ENCODE data around the gene PACC1.

PACC1 gene

GRCh38 chr1:212437179-212437798 is 22.6 kb upstream of the PACC1 start:
- no peak for DNase-seq (ENCODE audit: low read depth)

DNA sequence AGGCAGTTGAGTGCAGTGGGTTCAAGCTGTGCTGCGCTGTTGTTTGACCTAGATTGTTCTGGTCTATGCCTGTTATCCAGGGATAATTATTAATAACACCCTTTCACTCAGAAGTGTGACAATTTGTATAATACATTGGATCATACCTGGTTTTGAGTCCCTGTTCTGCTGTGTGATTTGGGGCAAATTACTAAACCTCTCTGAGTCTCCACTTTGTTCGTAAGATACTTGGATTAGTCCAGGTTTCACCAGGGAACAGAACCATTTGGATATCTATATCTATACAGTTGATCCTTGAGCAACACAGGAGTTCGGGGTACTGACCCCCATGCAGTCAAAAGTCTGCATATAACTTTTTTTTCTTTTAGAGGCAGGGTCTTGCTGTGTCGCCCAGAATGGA is 20.3 kb upstream of the PACC1 start:
- DNase-seq (ENCODE audit: low read depth): no peak

DNA sequence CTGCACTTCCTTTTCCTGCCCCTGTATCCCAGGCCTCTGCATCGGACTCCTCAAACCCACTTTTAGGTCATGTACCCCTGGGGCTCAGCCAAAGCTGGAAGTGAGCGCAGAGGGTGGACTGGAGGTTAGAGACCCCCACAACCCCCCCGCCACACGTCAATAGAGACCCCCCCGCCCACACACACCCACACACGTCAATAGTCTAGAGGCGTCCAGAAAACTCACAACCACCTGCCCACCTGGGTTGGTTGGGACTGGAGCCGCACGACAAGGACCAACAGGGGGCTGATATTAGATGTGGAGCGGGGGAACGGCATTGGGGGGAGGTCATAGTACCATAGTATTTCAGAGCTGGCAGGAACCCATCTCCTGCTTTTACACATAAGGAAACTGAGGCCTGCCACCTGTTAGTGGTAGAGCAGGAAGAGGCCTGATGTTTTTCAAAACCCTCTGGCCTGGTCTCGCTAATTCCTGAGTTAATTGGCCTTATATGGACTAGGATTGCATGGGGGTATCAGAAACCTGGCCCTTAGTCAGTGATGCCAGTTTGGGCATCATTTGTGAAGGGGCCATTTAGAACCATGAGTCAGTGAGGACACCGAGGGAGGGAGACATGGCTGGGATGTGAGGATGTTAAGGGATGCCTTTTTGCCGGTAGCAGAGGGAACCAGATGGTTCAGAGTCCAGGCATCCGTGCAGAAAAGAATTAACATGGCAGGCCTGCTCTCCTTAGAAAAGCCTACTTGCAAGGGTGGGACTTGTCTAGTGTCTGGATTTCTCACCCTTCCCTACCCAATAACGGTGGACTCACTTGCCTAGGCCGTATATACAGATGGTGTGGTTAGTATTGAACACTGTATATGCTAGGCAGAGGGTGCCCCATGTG is 19.1 kb upstream of the PACC1 start:
- DNase-seq (ENCODE audit: low read depth): no peak

DNA sequence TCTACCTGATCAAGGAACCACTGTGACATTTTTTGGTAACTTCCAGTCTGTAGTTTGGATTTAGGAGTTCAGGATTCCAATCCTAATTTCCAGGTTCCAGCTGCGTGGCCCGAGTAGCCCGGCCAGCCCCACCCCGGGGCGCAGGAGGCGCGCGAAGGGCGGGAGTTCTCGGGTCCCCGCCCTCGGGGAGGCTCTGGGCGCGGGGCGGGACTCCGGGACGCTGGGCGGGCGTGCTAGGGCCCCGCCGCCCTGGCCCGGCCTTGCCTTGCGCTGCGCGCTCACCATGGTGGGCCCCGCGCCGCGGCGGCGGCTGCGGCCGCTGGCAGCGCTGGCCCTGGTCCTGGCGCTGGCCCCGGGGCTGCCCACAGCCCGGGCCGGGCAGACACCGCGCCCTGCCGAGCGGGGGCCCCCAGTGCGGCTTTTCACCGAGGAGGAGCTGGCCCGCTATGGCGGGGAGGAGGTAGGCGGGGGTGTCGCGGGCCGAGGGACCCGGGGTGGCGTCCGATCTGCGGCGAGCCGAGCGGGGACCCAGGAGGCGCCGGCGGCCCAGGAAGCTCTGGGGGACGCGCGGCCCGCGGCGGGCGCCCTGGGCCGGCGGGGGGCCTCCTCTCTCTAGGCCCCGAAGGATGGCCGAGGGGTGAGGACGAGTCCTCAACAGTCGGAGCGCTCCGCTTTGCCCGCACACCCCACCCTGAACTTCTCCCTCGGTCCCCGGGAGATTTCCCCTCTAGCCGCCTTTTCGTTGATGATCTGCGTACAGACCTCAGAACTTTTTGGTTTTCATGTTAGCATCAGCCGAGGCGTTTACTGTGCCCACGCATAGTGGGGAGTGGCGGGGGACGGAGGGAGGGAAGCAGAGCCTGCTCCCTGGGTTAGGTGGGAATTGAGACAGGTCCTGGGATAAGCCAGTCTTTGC is 18.2 kb upstream of the PACC1 start, which contains the start of gene NENF:
Gene NENF, plus strand, starts transcription at position 260 of the 916 bp plus-strand sequence. Its CDS starts 24 bp downstream, at position 284.
- peak; percentile 51 for DNase-seq (ENCODE audit: low read depth)

DNA sequence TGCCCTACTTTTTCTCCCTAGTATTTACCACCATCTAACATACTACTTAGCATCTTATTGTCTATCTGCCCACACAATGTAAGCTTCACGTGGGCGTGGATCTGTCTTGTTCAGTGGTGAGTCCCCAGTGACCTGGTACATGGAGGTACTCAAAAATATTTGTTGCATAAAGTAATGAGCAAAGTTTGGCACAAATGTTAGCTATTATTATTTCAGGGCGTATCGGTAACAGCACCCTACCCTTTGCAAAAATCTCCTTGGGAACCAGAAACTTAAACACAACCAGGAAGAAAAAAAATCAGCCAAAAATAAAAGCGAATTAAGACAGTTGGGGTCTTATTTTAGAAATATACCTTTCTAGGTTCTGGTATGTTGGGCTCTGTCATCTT is 17.6 kb upstream of the PACC1 start:
- no peak for DNase-seq (ENCODE audit: low read depth)

DNA sequence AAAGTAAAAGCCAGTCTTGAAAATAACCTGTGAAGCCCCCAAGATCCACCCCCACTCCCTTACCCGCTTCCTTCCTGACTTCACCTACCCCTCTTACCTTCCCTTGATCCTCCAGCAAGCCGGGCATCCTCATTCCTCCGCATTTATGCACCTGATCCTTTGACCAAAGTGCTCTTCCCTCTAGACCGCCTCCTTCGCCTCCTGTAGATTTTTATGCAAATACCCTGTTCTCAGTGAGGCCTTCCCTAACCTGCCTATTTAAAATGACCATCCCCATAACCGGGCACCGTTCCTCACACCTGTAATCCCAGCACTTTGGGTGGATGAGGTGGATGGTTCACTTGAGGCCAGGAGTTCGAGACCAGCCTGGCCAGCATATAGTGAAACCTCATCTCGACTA is 17.0 kb upstream of the PACC1 start:
- no peak for DNase-seq (ENCODE audit: low read depth)

DNA sequence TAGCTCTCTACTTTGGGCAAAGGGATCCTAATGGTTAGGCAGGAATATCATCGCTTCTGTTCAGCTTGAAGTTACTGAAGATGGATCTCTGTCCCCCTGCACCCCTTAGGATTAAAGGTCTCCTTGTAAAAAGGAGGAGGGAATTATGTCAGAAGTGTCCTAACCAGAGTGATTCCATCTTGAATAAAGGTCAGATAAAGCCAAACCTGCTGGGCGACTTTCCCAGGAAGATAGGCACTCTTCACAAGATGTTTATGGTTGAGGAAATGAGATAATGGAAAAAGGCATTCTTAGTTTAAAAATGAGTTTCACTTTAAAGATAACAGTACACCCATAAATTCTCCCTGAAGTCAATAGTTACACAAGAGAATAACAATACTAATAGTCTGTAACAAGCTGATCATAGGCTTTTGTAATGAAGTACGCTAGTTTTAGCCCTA is 16.3 kb upstream of the PACC1 start:
- DNase-seq (ENCODE audit: low read depth): no peak

DNA sequence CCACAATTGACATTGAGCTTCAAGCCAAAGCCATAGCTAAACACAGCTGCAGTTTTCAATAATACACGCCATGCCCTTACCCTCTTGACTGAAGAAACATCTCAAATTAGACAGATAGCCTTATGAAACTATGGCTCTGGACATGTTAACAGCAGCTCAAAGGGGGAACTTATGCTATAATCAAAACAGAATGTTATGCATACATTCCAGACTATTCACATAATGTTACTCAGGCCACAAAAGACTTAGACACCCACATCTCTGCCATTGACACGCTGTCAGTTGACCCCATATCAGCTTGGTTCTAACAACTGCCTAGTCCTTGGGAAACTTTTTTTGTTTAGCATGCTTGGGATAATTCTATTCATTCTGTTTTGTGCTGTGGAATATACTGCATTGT is 15.7 kb upstream of the PACC1 start:
- DNase-seq (ENCODE audit: low read depth): no peak

DNA sequence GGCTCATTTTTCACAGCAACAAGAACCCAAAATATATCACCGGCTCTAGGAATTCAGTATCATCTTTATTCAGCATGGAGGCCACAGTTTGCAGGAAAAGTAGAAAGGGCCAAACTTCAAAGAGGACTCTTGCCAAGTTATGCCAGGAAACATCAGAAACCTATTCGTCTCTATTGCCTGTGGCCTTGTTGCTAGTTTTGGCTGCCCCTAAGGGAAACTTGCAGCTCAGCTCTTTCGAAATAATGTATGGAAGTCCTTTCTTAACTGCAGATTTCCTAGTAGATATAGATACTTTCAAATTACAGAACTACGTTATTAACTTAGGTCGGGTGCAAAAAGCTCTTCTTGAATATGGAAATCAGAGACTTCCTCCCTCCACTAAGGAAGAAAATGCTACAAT is 13.8 kb upstream of the PACC1 start:
- no peak for DNase-seq (ENCODE audit: low read depth)

GRCh38 chr1:212423879-212424278 is 9.2 kb upstream of the PACC1 start:
- no peak for DNase-seq (ENCODE audit: low read depth)

- no peak for DNase-seq (ENCODE audit: low read depth)
These were observed 6.5 kb upstream of the PACC1 start for GRCh38 chr1:212421165-212421564.

DNA sequence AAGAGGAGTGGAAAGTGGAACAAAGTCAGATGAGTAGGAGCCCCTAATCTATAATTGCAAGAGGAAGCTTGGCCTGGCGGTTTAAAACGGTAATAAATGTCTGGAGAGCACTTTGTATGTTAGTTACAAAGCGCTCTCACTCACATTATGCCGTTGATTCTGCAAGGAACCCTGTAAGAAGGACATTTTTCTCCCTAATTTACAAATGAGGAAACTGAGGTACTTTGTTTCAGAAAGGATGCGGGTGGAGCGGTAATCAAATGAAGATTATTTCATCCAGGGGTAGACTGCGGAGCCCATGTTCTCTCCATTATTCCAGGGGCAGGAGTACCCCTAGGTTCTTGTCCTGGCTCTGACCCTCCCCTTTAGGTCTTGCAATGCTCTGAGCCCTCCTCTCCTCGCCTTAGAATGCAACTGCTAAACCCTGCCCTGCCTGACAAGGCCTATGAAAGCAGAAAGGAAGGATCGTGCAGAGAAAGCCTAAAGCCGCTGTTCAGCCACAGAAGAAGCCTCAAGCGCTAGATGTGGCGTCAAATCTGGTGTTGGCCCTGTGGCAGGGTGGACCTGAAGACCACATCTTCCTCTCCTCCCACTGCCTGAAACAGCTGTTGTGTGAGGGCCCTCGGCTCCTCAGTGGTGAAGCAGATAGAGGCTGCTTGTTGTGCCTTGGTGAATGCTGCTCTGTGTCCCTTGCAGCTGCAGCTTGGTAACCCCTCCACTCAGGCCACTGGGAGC is 588 bp upstream of the PACC1 start:
- DNase-seq (ENCODE audit: low read depth): no peak

DNA sequence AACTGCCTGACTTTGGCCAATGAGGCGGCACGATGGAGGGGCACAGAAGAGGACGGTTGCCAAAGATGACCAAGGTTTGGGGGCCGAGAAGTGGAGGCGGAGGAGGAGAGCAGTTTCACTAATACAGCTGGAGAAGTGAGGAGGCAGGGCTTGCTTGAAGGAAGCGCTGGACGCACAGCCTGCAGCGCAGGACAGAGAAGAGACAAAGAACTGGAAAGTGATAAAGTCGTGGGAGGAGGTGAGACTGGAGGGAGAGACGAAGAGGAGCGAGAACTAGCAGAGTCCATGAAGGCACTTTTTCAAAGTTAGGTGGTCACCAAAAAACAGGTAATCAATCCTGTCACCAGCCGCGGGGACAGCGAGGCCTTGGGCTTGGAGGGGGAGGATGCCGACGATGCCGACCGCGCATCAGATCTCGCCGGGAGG is 771 bp downstream of the PACC1 start:
- no peak for DNase-seq (ENCODE audit: low read depth)

DNA sequence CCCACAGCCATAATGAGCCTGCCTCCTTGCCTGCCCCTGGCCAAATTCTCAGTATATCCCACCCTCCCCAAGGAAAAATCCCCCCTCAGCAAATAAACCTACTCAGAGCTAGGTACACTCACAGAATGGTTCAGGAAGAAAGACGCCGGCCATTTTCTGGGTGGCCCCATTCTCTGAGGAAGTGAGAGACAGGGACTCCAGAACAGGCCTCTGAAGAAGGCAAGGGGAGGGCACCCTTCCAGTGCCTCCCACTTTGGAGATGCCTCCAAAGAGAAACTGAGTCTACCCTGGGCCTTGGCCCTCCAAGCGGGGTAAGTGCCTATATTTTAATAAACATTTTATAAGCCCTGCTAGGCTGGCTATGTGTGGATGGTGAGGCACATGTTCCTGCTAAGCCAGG is 2.3 kb downstream of the PACC1 start:
- DNase-seq (ENCODE audit: low read depth): no peak

DNA sequence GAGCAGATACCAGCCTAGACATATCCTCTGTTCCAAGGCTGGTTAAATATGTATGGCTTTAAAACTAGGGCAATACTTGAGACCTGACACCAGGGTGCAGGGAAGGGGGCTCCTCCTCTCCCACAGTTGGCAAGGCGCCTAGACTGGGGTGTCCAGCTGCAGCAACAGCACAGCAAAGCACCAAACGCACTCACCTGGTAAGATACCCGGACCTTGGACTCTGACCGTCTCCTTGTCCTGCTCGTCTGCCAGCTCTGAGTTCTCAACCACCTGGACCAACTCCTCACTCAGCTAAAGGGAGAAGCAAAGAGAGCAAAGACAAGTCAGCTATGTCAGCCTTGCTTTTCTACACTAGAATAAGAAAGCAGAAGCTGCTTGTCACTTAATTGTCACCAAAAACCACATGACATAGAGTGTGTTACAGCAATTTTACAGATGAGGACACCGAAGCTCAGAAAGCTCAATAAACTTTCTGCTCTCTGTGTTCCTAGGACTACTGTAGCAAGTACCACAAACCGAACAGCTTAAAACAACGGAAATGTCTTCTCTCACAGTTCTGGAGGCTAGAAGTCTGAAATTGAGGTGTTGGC is 4.4 kb downstream of the PACC1 start:
- DNase-seq (ENCODE audit: low read depth): no peak

DNA sequence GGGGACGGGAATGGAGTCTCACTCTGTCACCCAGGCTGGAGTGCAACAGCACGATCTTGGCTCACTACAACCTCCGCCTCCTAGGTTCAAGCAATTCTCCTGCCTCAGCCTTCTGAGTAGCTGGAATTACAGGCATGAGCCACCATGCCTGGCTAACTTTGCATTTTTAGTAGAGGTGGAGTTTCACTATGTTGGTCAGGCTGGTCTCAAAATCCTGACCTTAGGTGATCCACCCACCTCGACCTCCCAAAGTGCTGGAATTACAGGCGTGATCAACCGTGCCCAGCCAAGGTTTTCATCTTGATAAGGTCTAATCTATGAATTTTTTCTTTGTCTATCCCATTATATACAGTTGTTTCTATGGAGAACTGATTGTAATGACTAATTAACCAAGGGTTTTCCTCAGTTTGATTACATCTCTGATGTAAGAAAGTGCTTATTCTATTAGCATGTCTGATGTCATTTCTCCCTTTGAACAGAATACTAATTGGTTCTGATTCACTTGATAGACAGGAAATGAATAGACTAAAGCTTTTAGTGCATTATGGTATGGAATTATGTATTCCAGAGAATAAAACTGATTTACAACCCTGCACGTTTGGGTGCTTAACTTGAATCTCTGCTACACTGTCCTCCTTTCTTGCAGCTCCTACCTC is 11.9 kb downstream of the PACC1 start:
- DNase-seq (ENCODE audit: low read depth): no peak

DNA sequence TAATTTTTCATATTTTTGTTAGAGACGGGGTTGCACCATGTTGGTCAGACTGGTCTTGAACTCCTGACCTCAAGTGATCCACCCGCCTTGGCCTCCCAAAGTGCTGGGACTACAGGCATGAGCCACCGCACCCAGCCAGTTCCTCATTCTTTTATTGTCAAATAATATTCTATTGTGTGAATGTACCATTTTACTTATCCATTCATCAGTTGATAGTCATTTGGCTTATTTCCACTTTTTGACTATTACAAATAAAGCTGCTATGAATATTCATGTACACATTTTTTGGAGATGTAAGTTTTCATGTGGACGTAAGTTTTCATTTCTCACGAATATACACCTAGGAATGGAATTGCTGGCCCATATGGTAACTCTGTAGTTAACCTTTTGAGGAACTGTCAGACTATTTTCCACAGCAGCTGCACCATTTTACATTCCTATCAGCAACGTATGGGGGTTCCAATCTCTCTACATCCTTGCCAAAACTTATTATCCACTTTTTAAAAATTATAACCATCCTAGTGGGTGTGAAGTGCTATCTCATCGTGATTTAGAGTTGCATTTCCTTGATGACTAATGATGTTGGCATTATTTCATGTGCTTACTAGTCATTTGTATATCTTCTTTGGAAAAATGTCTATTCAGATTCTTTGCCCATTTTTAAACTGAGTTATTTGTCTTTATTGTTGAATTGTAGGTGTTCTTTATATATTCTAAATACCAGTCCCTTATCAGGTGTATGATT is 12.7 kb downstream of the PACC1 start:
- no peak for DNase-seq (ENCODE audit: low read depth)

DNA sequence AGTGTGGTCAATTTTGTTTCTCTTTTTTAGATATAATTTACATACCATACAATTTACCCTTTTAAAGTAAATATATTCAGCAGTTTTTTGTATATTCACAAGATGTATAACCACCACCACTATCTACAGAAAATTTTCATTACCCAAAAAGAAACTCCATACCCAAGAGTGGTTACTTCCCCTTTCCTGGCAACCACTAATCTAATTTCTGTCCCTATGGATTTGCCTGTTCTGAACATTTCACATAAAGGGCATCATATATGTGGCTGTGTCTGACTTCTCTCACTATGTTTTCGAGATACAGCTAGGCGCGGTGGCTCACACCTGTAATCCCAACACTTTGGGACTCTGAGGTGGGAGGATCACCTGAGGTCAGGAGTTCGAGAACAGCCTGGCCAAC is 13.6 kb downstream of the PACC1 start:
- DNase-seq (ENCODE audit: low read depth): no peak

DNA sequence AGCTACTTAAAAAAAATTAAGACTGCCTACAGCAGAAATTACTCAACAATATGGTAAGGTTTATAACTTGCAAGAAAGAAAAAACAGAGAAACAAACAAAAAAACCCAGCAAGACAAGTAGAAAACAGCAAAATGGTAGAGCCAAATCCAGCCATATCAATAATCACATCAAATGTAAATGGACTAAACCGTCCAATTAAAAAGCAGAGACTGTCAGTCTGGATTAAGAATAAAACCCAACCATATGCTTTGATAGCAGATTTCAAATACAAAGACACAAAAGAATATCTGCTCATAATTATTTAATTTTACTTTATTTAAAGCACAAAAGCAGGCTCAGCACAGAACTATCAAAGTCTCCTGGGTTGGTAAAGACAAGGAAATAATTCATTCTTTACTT is 17.5 kb downstream of the PACC1 start:
- no peak for DNase-seq (ENCODE audit: low read depth)

GRCh38 chr1:212396638-212397037 is 18.0 kb downstream of the PACC1 start:
- no peak for DNase-seq (ENCODE audit: low read depth)
